ENCODE results near the gene CTSL.

DNA sequence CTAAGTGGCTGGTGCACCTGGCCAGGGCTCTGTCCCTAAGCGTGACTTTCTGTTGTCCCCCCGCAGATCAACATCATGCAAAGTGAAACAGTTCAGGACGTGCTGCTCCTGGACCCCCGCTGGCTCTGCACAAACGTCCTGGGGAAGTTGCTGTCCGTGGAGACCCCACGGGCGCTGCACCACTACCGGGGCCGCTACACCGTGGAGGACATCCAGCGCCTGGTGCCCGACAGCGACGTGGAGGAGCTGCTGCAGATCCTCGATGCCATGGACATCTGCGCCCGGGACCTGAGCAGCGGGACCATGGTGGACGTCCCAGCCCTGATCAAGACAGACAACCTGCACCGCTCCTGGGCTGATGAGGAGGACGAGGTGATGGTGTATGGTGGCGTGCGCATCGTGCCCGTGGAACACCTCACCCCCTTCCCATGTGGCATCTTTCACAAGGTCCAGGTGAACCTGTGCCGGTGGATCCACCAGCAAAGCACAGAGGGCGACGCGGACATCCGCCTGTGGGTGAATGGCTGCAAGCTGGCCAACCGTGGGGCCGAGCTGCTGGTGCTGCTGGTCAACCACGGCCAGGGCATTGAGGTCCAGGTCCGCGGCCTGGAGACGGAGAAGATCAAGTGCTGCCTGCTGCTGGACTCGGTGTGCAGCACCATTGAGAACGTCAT, 19.7 kb upstream of the CTSL start:
- TF ChIP-seq HDGF (IDR thresholded peaks at IDR 0.05; ENCODE audit: borderline replicate concordance) (no peak), NFRKB (IDR thresholded peaks at IDR 0.05) (no peak), TARDBP (IDR thresholded peaks at IDR 0.05) (no peak), FOXA1 (IDR thresholded peaks at IDR 0.05) (no peak), SUZ12 (IDR thresholded peaks at IDR 0.05) (no peak), ARNT (IDR thresholded peaks at IDR 0.05) (no peak), LEF1 (IDR thresholded peaks at IDR 0.05; ENCODE audit: borderline replicate concordance) (no peak), SP1 (IDR thresholded peaks at IDR 0.05) (no peak), ELF4 (IDR thresholded peaks at IDR 0.05) (no peak), FOXM1 (IDR thresholded peaks at IDR 0.05; ENCODE audit: borderline replicate concordance) (no peak), FOXK2 (IDR thresholded peaks at IDR 0.05) (no peak), BHLHE40 (IDR thresholded peaks at IDR 0.05; ENCODE audit: borderline replicate concordance) (no peak)
- TF ChIP-seq, protein P1, sequence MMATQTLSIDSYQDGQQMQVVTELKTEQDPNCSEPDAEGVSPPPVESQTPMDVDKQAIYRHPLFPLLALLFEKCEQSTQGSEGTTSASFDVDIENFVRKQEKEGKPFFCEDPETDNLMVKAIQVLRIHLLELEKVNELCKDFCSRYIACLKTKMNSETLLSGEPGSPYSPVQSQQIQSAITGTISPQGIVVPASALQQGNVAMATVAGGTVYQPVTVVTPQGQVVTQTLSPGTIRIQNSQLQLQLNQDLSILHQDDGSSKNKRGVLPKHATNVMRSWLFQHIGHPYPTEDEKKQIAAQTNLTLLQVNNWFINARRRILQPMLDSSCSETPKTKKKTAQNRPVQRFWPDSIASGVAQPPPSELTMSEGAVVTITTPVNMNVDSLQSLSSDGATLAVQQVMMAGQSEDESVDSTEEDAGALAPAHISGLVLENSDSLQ (IDR thresholded peaks at IDR 0.05) = no peak
